SIG-M5 treated with dmso at 0.1 percent for 504 hours (cell line): ENCODE results near the gene VAV2.
"Not testable (repeated sequence)": the region's sequence is repeated elsewhere in the genome, so short reads cannot be mapped to it uniquely, and the experiment has no call there.

Experiments used
- DNase-seq: peaks from one replicate; lab custom pipeline; 2025; ENCODE audit not compliant: unreplicated experiment; lab: John Stamatoyannopoulos, UW

The VAV2 gene

DNA sequence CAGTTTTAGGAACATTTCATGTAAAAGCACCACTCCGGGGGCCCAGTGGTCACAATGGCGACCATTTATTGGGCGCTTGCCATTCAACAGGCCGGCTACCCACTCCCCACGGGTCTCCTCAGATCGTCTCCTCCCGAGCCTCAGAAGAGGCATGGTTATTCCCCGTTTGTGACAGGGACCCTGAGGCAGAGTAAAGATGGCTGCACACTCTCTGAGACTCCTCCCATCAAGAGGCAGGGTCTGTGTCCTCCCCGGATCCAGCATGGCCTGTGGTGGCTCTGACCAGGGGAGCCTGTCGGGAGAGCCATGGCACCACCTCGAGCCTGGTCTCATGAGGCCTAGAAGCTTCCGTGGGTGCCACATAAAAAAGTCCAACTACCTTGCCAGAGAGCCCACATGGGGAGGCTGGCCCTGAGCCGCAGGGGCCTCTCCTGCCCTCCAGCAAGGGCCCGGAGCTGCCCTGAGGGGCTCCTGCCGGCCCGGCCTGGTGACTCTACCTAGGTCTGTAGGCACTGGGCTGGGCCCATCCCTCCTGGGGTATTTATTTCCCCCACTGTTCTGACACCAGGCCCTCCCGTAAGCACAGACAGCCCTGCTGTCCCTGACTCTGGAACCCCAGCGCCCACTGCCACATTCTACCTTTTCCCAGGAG lies 90.8 kb downstream of the VAV2 start:
- DNase-seq: no peak

DNA sequence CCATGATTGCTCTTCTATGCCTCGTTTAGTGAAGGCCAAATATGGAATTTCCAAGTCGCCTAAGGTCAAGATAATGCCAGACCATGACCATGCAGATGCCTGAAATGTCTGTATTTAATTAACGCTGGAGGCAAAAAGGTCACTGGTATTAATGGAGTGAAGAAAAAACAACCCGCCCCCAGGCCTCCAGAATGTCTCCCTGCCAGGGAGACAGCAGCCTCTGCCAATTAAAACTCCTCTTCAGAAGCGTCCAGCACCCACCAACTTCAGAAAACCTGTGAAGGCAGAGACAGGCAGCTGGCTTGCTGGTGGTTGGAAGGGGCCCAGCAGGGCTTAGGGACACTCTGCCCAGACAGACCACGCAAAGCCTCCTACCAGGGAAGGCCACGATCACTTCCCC lies 94.4 kb downstream of the VAV2 start:
- no peak for DNase-seq

DNA sequence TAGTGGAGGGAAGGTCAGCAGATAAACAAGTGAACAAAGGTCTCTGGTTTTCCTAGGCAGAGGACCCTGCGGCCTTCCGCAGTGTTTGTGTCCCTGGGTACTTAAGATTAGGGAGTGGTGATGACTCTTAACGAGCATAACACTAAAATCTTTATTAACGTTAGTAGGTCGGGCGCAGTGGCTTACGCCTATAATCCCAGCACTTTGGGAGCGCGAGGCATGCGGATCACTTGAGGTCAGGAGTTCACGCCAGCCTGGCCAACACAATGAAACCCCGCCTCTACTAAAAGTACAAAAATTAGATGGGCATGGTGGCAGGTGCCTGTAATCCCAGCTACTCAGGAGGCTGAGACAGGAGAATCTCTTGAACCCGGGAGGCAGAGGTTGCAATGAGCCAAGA lies 96.1 kb downstream of the VAV2 start:
- not testable (repeated sequence) for DNase-seq

DNA sequence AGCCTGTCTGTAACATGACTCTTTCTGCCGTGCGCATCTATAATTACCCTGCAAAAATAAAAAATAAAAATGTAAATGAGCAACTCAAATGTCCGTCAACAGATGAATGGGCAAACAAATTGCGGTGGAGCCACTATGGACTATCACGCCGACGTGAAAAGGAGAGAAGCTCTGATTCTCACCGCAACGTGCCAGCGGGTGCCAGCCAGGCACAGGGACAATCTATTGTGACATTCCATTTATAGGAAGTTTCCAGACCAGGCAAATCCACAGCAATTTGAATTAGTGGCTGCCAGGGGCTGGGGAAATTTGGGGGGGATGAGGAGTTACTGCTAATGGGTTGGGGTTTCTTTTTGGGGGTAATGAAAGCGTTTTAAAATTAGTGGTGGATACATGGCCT lies 96.8 kb downstream of the VAV2 start:
- no peak for DNase-seq

- DNase-seq: no peak
Measured at GRCh38 chr9:133894377-133895321, 97.5 kb downstream of the VAV2 start.

DNA sequence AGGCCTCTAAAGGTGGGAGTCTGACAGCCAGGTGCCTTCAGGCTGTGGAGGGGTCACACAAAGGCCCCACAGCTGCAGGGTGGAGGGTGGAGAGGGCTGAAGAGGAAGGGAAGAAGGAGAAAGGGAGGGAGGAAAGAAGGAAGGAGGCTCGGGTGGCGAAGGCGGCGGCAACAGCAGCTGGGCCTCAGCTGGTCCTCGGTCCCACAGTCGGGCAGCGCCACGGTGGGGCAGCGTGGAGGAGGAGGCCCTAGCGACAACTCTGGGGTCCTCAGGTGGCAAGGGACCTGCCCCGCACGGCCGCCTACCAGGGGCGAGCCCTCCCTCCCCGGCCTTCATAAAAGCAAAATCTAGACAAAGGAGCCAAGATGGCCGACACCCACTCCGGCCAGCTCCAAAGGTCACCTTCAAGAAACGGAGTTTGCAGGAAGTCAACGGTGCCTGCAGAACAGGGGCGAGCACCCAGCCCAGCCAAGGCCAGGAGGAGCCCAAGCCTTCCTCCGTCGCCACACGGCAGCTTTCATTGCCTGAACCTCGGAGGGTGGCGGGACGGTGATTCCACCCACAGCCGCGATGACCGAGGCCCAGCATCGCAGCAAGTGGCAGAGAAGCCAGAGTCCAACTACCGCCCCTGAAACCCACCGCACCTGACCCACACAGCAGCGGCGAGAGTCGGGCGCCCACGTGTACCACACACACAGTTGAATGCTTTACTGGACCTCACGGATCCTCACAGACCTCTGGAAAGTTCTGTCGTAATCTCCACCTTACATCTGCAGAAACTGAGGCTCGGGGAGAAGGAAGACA lies 98.7 kb downstream of the VAV2 start:
- no peak for DNase-seq

GRCh38 chr9:133892193-133892920 lies 99.8 kb downstream of the VAV2 start:
- DNase-seq: no peak

- DNase-seq: no peak
Measured at GRCh38 chr9:133891741-133892140, 100.4 kb downstream of the VAV2 start.

- DNase-seq: no peak
Measured at GRCh38 chr9:133890583-133890982, 101.5 kb downstream of the VAV2 start.

GRCh38 chr9:133889584-133890301 lies 102.4 kb downstream of the VAV2 start:
- DNase-seq: no peak

DNA sequence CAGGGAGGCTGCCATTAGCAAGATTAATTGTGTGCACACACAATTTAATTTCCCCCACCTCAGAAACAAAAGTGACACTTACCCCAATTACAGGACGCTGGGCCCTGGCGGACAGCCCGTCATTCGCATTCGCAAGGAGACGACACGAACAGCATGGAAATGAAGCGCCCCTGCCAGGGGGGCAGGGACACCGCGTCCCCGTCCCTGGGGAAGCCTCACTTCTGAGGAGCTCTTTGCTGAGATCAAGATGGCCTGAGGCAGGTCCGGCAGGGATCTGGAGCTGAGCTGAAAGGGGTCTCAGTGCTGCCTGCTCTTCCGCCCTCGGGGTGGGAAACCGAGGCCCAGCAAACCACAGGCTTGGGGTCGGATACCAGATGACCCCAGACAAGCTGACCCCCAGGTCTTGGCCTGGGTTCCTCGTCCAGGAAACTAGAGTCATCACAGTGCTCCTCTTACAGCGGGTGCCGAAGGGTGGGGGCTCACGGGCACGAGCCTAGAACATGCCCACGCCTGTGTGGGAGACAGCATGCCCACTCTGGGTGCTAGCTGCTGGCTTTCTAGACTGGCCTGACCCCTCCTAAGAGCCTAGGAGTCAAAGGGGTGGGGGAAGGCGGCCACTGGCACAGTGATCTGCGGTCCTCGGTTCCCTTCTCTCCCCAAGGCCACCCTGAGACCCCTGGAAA lies 103.2 kb downstream of the VAV2 start:
- DNase-seq: no peak

DNA sequence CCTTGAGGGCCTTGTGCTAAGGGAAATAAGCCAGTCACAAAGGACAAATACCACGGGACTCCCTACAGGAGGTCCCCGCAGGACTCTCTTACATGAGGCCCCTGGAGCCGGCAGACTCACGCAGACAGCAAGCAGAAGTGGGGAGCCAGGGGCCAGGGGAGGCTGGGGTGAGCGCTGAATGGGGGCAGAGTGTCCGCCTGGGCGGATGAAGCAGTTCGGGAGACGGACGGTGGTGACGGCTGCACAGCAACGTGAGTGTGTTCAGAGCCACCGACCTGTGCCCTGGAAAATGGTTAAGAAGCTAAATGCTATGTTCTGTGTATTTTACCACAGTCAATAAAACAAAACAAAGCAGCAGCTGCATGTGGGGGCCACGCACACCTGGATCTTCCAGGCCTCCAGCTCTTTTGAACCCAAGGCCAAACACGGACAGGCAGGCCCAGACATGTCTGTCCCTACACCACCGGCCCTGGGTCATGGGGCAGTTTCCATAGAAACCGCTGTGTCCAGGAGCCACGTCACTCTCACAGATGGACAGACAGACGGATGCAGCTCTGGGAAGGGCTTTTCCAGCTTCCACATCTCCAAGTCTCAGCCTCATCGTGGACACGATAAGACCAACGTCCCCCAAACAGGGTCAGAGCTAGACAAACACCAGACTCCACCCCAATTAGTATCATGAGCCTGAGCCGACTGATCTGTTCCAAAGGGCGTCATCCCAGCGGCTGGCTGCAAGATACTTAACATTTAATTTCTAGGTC lies 103.9 kb downstream of the VAV2 start:
- DNase-seq: no peak

DNA sequence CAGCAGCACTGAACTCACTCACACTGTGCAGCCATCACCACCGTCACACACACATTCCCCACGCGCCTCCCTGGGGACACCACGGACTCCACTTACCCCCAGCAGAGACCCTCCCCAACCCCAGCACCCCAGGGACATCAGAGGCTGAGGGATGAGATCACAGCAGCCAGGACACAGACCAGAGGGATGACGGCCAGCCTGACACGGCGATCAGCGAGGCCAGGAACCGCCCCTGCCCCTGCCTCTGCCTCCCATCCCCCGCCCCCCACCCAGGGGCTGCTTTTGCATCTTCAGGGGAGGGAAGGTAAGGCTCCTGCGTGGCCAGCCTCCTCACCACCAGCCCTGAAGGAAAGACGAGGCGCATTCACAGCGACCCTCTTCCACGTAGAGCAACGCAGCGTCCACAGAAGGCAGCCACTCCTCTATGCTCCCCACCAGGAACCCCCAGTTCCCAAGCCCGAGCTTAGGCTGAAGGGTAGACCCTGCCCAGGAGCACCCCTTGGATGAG lies 104.5 kb downstream of the VAV2 start:
- DNase-seq: no peak

DNA sequence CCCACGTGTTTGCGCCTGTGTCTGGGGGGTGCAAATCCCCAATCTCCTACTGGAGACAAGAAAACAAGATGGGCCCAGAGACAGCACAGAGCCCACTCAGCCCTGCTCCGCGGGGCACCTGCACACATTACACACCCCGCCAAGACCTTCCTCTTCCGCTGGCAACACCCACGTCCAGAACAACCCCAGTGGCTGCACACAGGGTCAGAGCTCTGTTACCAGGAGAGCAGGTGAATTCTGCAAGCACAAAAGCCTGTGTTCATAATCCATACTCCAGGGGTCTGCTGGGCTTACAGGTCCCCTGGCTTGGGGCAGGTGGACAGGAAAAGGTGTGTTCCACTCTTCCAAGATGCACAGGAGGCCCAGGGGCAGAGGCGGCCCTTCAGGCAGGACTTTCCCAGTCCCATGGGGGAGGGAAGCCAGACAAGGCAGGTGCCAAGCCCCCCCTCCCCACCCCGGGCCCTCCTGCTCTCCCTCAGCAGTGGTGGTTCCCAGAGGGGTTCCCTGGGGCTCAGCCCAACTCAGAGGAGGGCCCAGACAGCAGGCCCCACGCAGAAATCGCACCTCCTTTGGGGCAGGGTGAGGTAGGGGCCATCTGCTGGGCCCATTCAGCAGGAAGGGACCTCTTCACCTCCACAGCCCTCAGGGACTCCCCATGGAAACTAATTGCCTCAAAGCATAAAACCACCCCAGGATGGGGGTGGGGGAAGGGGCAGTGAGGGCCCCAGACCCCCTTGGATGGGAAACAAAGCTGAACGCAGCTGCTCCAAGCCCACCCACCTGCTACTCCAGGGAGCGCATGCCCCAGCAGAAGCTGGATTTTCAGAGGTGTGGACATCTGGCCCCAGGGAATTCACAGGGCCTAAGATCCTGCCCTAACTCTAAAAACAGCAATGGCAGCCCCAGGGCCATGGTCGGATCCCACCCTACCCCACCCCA lies 105.3 kb downstream of the VAV2 start:
- no peak for DNase-seq

GRCh38 chr9:133884907-133885744 lies 107.0 kb downstream of the VAV2 start:
- no peak for DNase-seq

GRCh38 chr9:133882849-133883755 lies 109.0 kb downstream of the VAV2 start:
- DNase-seq: no peak
